ENCODE results near the gene ZNF451. TPM values are rescaled to one million over a fixed set of nuclear protein-coding genes. Genes with fewer than 3 reads are reported as not detected.

The ZNF451 gene
- total RNA-seq, 1 donor from 2014 or later: 56.0 TPM

DNA sequence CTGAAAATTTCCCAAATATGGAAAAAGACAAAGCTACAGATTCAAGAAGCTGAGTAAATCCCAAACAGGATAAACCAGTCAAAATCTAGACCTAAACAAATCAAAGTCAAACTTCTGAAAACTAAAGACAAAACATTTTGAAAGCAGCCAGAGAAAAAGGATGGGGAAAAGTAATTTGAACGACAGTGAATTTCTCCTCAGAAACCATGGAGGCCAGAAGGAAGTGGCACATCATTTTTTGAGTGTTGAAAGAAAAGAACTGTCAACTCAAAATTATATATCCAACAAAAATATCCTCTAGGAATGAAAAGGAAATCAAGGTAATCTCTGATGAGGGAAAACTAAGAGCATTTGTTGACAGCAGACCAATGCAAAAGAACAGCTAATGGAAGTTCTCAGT lies 125.3 kb downstream of the ZNF451 start:
- intact Hi-C loops (cut with DNase I): no loop called here
- Histone ChIP-seq H3K27ac (no peak overlapping the region), H3K36me3 (no peaks in the 10 kb centered on the region), H3K9me3 (no peaks in the 10 kb centered on the region), H3K27me3 (no peaks in the 10 kb centered on the region), H3K4me3 (no peak overlapping the region), H3K4me1 (no peaks in the 10 kb centered on the region)
- no peak for DNase-seq
- TF ChIP-seq, protein P1, sequence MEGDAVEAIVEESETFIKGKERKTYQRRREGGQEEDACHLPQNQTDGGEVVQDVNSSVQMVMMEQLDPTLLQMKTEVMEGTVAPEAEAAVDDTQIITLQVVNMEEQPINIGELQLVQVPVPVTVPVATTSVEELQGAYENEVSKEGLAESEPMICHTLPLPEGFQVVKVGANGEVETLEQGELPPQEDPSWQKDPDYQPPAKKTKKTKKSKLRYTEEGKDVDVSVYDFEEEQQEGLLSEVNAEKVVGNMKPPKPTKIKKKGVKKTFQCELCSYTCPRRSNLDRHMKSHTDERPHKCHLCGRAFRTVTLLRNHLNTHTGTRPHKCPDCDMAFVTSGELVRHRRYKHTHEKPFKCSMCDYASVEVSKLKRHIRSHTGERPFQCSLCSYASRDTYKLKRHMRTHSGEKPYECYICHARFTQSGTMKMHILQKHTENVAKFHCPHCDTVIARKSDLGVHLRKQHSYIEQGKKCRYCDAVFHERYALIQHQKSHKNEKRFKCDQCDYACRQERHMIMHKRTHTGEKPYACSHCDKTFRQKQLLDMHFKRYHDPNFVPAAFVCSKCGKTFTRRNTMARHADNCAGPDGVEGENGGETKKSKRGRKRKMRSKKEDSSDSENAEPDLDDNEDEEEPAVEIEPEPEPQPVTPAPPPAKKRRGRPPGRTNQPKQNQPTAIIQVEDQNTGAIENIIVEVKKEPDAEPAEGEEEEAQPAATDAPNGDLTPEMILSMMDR (IDR thresholded peaks at IDR 0.05): no peak
- ATAC-seq: no peak

DNA sequence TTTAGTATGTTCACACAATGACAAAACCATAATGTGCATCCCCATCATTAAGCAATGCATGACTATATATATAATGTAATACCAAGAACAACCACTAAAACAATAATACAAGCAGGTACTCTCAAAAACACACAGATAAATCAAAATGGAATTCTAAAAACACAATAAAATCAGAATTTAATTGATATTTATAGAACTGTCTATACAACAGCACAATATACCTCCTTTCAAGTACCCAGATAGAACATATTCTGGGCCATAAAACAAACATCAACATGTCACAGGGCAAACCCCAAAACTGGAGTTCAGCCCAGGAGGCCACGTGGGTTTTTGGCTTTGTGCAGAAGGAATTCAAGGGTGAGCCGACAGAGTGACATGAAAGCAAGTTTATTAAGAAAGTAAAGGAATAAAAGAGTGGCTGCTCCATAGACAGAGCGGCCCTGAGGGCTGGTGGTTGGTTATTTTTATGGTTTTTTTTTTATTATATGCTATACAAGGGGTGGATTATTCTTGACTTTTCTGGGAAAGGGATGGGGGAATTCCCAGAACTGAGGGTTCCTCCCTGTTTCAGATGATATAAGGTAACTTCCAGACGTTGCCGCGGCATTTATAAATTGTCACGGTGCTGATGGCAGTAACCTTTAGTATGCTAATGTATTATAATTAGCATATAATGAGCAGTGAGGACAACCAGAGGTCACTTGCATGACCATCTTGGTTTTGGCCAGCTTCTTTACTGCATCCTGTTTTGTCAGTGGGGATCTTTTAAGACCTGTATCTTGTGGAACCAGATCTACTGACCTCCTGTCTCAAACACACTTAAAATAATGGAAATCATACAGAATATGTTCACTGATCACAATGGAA lies 126.5 kb downstream of the ZNF451 start:
- DNase-seq (no peak), ATAC-seq (no peak)
- Histone ChIP-seq H3K36me3 (no peaks in the 10 kb centered on the region), H3K4me3 (no peak overlapping the region), H3K27ac (no peak overlapping the region), H3K27me3 (no peaks in the 10 kb centered on the region), H3K9me3 (no peaks in the 10 kb centered on the region), H3K4me1 (no peaks in the 10 kb centered on the region)
- TF ChIP-seq, protein P1 (IDR thresholded peaks at IDR 0.05): no peak
- intact Hi-C loops (cut with DNase I): no loop called here

DNA sequence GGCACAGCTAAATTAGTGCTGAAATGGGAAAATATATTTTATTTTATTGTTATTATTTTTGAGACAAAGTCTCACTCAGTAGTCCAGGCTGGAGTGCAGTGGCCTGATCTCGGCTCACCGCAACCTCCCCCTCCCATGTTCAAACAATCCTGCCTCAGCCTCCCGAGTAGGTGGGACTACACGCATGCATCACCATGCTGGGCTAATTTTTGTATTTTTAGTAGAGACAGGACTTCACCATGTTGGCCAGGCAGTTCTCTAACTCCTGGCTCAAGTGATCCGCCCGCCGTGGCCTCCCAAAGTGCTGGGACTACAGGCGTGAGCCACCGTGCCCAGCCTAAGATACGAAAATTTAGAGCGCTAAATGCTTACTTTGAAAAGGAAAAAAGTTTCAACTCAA lies 127.3 kb downstream of the ZNF451 start:
- Histone ChIP-seq H3K4me3 (no peak overlapping the region), H3K4me1 (no peaks in the 10 kb centered on the region), H3K36me3 (no peaks in the 10 kb centered on the region), H3K27me3 (no peaks in the 10 kb centered on the region), H3K9me3 (no peaks in the 10 kb centered on the region), H3K27ac (no peak overlapping the region)
- intact Hi-C loops (cut with DNase I): no loop called here
- no peak for DNase-seq
- ATAC-seq: no peak
- TF ChIP-seq, protein P1 (IDR thresholded peaks at IDR 0.05): no peak

Other genes starting within 250 kb of the ZNF451 start
- gene BEND6, start 135.1 kb upstream of the ZNF451 start, total RNA-seq: 1.2 TPM
- gene KIAA1586, start 43.5 kb upstream of the ZNF451 start, total RNA-seq: 12.9 TPM
- 7.1 TPM for gene BAG2, start 82.1 kb downstream of the ZNF451 start, total RNA-seq
- gene RAB23, start 132.1 kb downstream of the ZNF451 start, total RNA-seq: 13.7 TPM
- gene PRIM2, start 227.4 kb downstream of the ZNF451 start, total RNA-seq: 8.5 TPM

Measured in upper lobe of right lung (tissue), 1 donor.